HG03558 (cell line): ENCODE results near the gene LRRC45.

Experiments
- ATAC-seq: cut with Tn5 transposase; IDR thresholded peaks from one replicate; pipeline ENCODE4 v1.9.1; 2021; ENCODE audit warnings: moderate number of reproducible peaks; ENCODE audit not compliant: unreplicated experiment; ENCODE audit errors: extremely low read depth

The LRRC45 gene

GRCh38 chr17:82006468-82007227 is 16.5 kb upstream of the LRRC45 start:
- ATAC-seq: no peak

- no peak for ATAC-seq
These were observed 15.9 kb upstream of the LRRC45 start for GRCh38 chr17:82007228-82007494.

GRCh38 chr17:82007495-82008257 is 15.4 kb upstream of the LRRC45 start:
- no peak for ATAC-seq

- no peak for ATAC-seq
These were observed 14.7 kb upstream of the LRRC45 start for GRCh38 chr17:82008258-82008940.

DNA sequence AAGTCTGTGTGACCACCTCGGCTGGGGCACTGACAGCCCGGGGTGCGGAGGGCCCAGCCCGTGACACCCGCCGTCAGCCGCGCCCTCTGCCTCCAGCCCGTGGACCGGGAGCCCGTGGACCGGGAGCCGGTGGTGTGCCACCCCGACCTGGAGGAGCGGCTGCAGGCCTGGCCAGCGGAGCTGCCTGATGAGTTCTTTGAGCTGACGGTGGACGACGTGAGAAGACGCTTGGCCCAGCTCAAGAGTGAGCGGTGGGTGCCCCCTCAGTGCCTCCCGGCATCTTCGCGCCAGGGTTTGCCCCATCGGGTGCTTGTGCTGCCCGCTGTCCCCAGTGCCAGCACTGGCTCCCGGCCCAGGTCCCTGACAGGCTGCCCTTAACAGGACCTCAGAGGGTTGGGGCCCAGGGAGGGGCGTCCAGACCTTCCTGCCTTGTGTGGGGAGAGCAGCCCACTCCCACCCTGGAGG is 14.1 kb upstream of the LRRC45 start:
- ATAC-seq: no peak

DNA sequence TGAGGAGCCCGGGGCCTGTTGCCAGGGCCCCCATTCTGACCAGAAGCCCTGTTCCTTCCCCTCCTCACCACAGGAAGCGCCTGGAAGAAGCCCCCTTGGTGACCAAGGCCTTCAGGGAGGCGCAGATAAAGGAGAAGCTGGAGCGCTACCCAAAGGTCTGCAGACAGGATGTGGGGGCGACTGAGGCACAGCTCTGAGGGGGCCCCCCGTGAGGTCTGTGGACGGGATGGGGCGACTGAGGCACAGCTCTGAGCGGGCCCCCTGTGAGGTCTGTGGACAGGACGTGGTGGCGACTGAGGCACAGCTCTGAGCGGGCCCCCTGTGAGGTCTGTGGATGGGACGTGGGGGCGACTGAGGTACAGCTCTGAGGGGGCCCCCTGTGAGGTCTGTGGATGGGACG is 13.7 kb upstream of the LRRC45 start:
- ATAC-seq: no peak

DNA sequence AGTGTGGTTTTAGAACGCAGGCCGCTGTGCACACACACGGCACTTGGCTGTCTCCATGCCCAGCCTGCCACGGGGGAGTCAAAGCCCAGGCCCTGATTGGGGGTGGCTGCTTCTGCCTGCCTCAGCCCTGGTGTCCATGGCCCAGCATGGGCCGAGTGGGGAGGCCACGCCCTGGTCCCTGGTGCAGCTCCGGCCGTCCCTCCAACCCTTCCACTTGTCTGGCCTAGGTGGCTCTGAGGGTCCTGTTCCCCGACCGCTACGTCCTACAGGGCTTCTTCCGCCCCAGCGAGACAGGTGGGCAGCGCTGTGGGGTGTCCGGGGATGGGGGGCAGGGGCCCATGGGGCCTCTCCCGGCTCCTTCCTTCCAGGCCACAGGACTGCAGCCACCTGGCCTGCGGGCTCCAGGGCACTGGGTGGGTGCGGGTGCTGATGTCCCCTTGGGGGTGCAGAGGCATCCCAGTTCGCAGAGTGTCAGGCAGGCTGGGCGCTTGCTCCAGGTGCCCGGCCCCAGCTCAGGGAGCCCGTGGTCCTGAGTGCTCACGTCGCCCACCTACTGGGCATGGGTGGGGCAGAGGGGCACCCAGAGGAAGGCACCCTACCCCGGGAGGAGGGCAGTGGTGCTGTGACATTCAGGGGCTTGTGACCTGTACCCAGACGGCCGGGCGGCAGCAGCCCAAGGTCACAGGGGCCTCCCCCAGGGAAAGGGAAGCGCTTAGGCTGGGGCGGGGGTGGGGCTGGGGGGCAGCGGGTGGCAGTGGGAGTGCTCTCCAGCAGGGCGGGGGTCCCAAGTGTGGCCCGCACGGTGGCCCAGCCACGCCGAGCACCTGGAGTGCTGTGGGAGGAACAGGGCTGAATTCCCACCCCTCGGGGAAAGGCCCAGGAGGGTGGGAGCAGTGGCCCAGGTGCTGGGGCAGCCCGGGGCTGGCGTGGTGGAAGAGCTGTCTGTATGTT is 12.3 kb upstream of the LRRC45 start:
- no peak for ATAC-seq

DNA sequence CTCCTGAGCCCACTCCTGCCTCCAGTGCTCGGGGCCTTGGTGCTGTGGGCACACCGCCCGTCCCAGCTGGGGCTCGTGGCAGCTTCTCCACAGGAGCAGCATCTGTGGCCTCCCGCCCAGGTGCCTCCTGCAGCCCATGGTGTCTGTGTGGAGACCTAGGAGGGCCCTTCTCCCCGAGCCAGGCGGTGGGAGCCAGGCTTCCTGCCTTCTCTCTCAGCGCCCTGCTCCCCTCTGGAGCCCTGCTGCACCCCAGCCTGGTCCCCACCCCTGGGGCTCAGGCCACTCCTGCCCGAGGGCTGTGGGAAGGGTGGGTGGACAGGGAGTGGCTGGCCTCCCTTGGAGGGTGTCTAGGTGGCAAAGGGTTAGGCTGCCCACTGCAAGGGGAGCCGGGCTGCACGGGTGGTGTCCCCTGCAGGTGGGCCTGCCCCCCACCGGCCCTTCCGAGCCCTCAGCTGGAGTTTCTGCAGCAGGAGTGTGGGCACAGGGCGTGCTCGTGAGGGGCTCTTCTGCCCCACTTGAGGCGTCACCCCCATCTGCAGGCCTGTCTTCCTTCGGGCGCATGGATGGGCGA is 11.4 kb upstream of the LRRC45 start:
- ATAC-seq: no peak

DNA sequence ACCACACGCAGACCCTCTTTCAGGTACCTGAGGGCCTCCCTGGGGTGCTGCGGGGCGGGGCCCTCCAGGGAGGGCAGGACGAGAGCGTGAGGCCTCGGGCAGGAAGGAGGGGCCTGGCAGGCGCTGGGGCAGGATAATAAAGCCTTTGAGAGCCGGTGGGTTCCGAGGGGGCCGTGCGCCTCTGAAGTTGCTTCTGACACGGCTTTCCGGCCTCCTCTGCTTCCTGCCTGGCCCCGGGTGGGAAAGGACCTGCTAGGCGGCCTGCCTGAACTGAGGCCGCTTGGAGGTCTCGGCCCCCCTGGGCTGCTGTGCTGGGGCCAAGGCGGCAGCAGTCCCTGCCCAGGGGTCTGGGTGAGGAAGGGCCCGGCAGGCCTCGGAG is 10.9 kb upstream of the LRRC45 start:
- ATAC-seq: no peak

GRCh38 chr17:82012640-82013295 is 10.3 kb upstream of the LRRC45 start:
- ATAC-seq: no peak

- ATAC-seq: no peak
These were observed 9.8 kb upstream of the LRRC45 start for GRCh38 chr17:82013341-82013740.

- ATAC-seq: no peak
These were observed 9.3 kb upstream of the LRRC45 start for GRCh38 chr17:82013772-82014321.

GRCh38 chr17:82014432-82014831 is 8.7 kb upstream of the LRRC45 start:
- ATAC-seq: no peak

DNA sequence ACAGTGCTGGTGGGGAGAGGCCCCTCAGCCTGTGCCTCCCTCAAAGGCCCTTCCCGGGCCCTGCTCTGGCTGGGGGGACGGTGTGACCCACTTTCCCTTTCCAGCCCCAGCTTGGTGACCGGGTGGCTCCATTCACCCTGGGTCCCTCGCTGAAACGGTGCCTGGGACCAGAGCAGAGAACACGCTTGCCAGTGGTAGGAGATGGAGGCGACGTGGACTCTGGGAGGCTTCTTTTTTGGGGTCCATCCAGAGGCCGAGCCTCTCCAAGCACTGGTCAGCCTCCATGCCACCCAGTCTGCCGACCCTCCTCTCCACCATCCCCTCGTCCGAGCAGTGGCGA is 8.2 kb upstream of the LRRC45 start:
- no peak for ATAC-seq

DNA sequence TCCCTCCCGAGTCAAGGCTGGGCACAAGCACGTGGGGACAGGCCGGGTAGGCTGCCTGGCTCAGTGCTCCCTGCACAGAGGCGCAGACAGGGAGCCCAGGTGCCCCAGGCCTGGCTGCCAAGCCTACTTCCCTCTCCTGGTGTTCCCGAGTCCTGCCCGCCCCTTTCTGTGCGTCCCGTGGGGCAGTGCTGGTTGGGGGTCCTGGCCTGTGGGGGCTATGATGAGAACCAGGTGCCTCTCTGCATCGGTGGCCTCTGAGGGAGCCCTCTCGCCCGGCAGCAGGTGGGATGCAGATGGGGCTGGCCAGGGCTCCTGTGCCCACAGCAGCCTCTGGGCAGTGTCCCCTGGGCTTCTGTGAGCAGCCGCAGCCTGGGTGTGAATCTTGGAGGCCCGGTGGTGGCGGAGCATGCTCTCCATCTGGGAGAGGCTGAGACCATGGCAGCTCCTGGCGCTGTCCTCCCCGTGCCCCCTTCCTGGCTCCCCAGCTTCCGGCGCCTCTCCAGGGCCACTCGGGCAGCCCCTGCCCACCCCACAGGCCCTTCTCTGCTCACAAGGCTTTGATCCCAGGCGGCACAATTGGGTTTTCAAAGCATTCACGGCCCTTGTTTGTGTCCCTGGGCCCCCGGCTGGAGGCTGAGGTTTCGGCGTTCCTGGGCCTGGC is 7.7 kb upstream of the LRRC45 start:
- no peak for ATAC-seq

- ATAC-seq: no peak
These were observed 6.8 kb upstream of the LRRC45 start for GRCh38 chr17:82016061-82016874.

- ATAC-seq: no peak
These were observed 6.1 kb upstream of the LRRC45 start for GRCh38 chr17:82016875-82017459.
